Activated CD8-positive, alpha-beta T cell treated with anti-CD3 and anti-CD28 coated beads, Interleukin-2, amount 10 ng/mL, durations not matched to agents 7 days and 5 days (primary cell): Measurements from ENCODE around the gene PNMT. TPM values are rescaled to one million over a fixed set of nuclear protein-coding genes. Genes with fewer than 3 reads are reported as not detected.

Experiments
- ATAC-seq: fragments of 150-1000 bp; cut with Tn5 transposase; one replicate; pipeline ENCODE4 v1.10.0; 2021; ENCODE audit warnings: moderate library complexity
- CTCF ChIA-PET: fragments of 350-600 bp; sonication (Branson Sonifier 250); formaldehyde crosslinking; loops from one replicate; lab custom pipeline; 2021; ENCODE audit warnings: antibody characterized with exemption; lab: Charles Lee
- POLR2A ChIA-PET: fragments of 350-600 bp; sonication (Branson Sonifier 250); formaldehyde crosslinking; loops from one replicate; lab custom pipeline; 2021; ENCODE audit warnings: antibody characterized with exemption; lab: Charles Lee
- DNase-seq: peaks from one replicate; pipeline ENCODE4 v3.0.0-alpha.2; 2020
- H3K27ac Mint-ChIP-seq: one replicate; pipeline ENCODE4 v1.8.0; 2021; ENCODE audit warnings: mild to moderate bottlenecking, mixed read lengths
- H3K27me3 Mint-ChIP-seq: one replicate; pipeline ENCODE4 v1.8.0; 2021; ENCODE audit warnings: low read depth, mixed read lengths
- H3K36me3 Mint-ChIP-seq: one replicate; pipeline ENCODE4 v1.8.0; 2021; ENCODE audit warnings: low read depth, mixed read lengths
- H3K4me1 Mint-ChIP-seq: one replicate; pipeline ENCODE4 v1.8.0; 2021; ENCODE audit warnings: low read depth, mixed read lengths
- H3K4me3 Mint-ChIP-seq: one replicate; pipeline ENCODE4 v1.8.0; 2021; ENCODE audit warnings: mild to moderate bottlenecking, mixed read lengths
- H3K9me3 Mint-ChIP-seq: one replicate; pipeline ENCODE4 v1.8.0; 2022; ENCODE audit warnings: mixed read lengths; ENCODE audit not compliant: insufficient read depth
- total RNA-seq, 2 experiments: library from RNA; stranded (reverse); gene quantifications; one replicate each; pipeline ENCODE4 v1.2.3, GENCODE V29; 2021

PNMT gene
- not detected for total RNA-seq

GRCh38 chr17:39667945-39668924 is at the start of gene PNMT:
Gene PNMT (plus strand): TSS chr17:39668453. CDS start chr17:39668476, 23 bp downstream.
- DNase-seq (peak; percentile 78), ATAC-seq (peak; percentile 83)
- H3K4me3 Mint-ChIP-seq: peak within 1 kb of the TSS; percentile 26
- peaks cover 11% of the 10 kb centered on the region for H3K4me1 Mint-ChIP-seq
- H3K27ac Mint-ChIP-seq: no peak within 1 kb of the TSS
- ChIA-PET CTCF (interaction anchor here (0.5 to 13.7 kb wide), 23 partner anchors 8 to 226 kb away, joined by 3 to 195 read pairs (median 4); partner anchors contain the start of genes ERBB2, MIEN1, PGAP3 and STARD3), POLR2A (interaction anchor here (0.6 to 1.2 kb wide), 3 partner anchors 9 to 132 kb away, joined by 3 to 7 read pairs (median 5); no protein-coding TSS in a partner anchor)
- H3K27me3 Mint-ChIP-seq: peaks cover 29% of the 10 kb centered on the region
- no peaks in the 10 kb centered on the region for H3K36me3 Mint-ChIP-seq
- H3K9me3 Mint-ChIP-seq: no peaks in the 10 kb centered on the region

DNA sequence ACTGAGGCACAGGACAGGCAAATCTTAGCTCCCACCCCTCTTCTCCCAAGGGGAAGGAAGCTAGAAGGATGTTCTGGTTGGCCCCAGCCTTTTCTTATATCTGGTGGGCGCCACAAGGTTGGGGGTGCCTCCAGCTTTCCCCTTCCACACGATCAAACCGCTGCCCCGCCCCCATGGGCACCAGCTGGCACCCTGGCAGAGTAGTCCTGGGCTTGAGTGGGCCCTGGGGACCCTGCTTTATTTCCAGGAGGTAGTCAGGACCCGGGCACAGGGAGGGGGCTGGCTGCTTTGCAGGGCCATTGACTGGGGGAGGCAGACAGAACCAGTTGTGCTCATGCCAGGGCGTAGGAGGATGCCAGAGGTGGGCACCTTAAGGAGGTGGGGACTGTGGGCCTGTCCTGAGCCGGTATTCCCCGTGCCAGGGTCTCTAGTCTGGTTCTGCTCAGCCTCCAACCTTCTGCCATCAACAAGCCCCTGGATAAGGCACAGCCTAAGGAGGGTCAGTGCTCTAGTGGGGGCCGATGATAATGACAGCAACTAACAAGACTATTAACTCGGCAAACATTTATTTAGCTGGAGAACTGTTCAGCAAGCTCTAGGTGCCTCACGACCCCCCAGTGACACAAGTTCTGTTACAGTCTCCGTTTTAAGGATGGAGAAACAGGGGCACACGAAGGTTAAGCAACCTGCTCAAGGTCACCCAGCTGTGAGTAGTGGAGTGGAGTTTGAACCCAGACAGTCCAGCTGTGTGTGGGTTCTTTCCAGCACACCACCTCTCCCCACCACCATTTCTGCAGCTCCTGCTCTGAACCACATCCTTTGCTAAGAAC is 49.1 kb upstream of the PNMT start:
- ATAC-seq (no peak), DNase-seq (no peak)
- H3K9me3 Mint-ChIP-seq: no peaks in the 10 kb centered on the region
- H3K4me1 Mint-ChIP-seq: peaks cover 22% of the 10 kb centered on the region
- ChIA-PET CTCF (interaction anchor here (0.6 to 8.9 kb wide), 11 partner anchors 10 to 413 kb away, joined by 3 to 195 read pairs (median 4); partner anchors contain the start of genes MIEN1, PNMT, STARD3 and TCAP), POLR2A (interaction anchor here (1.0 to 1.3 kb wide), 2 partner anchors 52 to 111 kb away, joined by 3 read pairs; partner anchors contain the start of gene MIEN1)
- H3K27ac Mint-ChIP-seq: no peak overlapping the region
- peaks cover 36% of the 10 kb centered on the region for H3K27me3 Mint-ChIP-seq
- no peak overlapping the region for H3K4me3 Mint-ChIP-seq
- no peaks in the 10 kb centered on the region for H3K36me3 Mint-ChIP-seq

GRCh38 chr17:39619786-39620101 is 48.5 kb upstream of the PNMT start:
- H3K9me3 Mint-ChIP-seq: no peaks in the 10 kb centered on the region
- peaks cover 22% of the 10 kb centered on the region for H3K4me1 Mint-ChIP-seq
- peaks cover 36% of the 10 kb centered on the region for H3K27me3 Mint-ChIP-seq
- CTCF ChIA-PET: interaction anchor here (0.6 to 8.9 kb wide), 12 partner anchors 9 to 414 kb away, joined by 3 to 195 read pairs (median 4); partner anchors contain the start of genes MIEN1, PNMT, STARD3 and TCAP
- POLR2A ChIA-PET: interaction anchor here (1.0 to 1.3 kb wide), 2 partner anchors 52 to 110 kb away, joined by 3 read pairs; partner anchors contain the start of gene MIEN1
- H3K27ac Mint-ChIP-seq: no peak overlapping the region
- no peak for ATAC-seq
- no peak for DNase-seq
- no peaks in the 10 kb centered on the region for H3K36me3 Mint-ChIP-seq
- no peak overlapping the region for H3K4me3 Mint-ChIP-seq

GRCh38 chr17:39621523-39622379 is 46.5 kb upstream of the PNMT start:
- H3K27ac Mint-ChIP-seq: peak overlapping the region; percentile 79
- H3K9me3 Mint-ChIP-seq: no peaks in the 10 kb centered on the region
- CTCF ChIA-PET: interaction anchor here (0.5 to 8.9 kb wide), 78 partner anchors 9 to 597 kb away, joined by 3 to 195 read pairs (median 6); partner anchors contain the start of genes CDK12, IKZF3, MIEN1 and PGAP3
- ATAC-seq (peak; percentile 73), DNase-seq (peak; percentile 91)
- H3K4me1 Mint-ChIP-seq: peaks cover 27% of the 10 kb centered on the region
- POLR2A ChIA-PET: interaction anchor here (0.6 to 1.3 kb wide), 7 partner anchors 13 to 151 kb away, joined by 3 to 5 read pairs (median 3); partner anchors contain the start of gene MIEN1
- peaks cover 39% of the 10 kb centered on the region for H3K27me3 Mint-ChIP-seq
- H3K4me3 Mint-ChIP-seq: peak overlapping the region; percentile 62
- H3K36me3 Mint-ChIP-seq: no peaks in the 10 kb centered on the region

GRCh38 chr17:39622380-39623006 is 45.8 kb upstream of the PNMT start:
- H3K27me3 Mint-ChIP-seq: peaks cover 35% of the 10 kb centered on the region
- peak overlapping the region; percentile 79 for H3K27ac Mint-ChIP-seq
- H3K36me3 Mint-ChIP-seq: no peaks in the 10 kb centered on the region
- ChIA-PET CTCF (interaction anchor here (0.6 to 8.9 kb wide), 60 partner anchors 10 to 666 kb away, joined by 3 to 195 read pairs (median 8); partner anchors contain the start of genes CDK12, IKZF3, MIEN1 and PGAP3), POLR2A (interaction anchor here (1.0 to 1.3 kb wide), 4 partner anchors 12 to 151 kb away, joined by 3 to 5 read pairs (median 3); partner anchors contain the start of gene MIEN1)
- H3K4me3 Mint-ChIP-seq: peak overlapping the region; percentile 62
- DNase-seq: peak; percentile 44
- no peaks in the 10 kb centered on the region for H3K9me3 Mint-ChIP-seq
- ATAC-seq: peak; percentile 20
- H3K4me1 Mint-ChIP-seq: peaks cover 27% of the 10 kb centered on the region

- no peak overlapping the region for H3K4me3 Mint-ChIP-seq
- ChIA-PET CTCF (interaction anchor here (0.6 to 8.9 kb wide), 48 partner anchors 9 to 364 kb away, joined by 3 to 195 read pairs (median 4); partner anchors contain the start of genes CDK12, IKZF3, MIEN1 and PGAP3), POLR2A (interaction anchor here (1.0 kb wide), 1 partner anchor 44 kb away, joined by 4 read pairs; no protein-coding TSS in a partner anchor)
- H3K27me3 Mint-ChIP-seq: peaks cover 40% of the 10 kb centered on the region
- H3K4me1 Mint-ChIP-seq: peaks cover 27% of the 10 kb centered on the region
- peak; percentile 88 for DNase-seq
- no peaks in the 10 kb centered on the region for H3K9me3 Mint-ChIP-seq
- H3K27ac Mint-ChIP-seq: no peak overlapping the region
- H3K36me3 Mint-ChIP-seq: no peaks in the 10 kb centered on the region
- peak; percentile 76 for ATAC-seq
Measured at GRCh38 chr17:39623356-39623950, 44.8 kb upstream of the PNMT start.

DNA sequence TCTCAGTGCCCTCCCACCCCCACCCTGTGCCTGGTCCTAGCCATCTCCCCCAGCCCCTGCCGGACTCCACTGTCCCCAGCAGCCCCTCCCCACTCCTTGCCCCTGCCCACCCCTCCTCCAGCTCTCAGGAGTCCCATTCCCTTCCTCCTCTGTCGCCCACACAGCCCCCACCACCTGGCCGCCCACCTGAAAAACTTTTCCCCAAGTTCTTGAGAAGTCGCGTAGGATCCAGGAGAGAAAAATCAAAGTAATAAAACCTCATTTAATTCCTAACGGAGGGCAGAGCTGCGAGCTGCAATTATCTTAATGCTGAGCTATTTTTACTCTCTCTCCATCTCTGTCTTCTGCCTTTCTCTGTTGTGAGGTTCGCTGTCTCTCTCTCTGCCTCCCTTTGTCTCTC is 43.9 kb upstream of the PNMT start:
- no peak overlapping the region for H3K27ac Mint-ChIP-seq
- ATAC-seq (no peak), DNase-seq (no peak)
- peaks cover 44% of the 10 kb centered on the region for H3K27me3 Mint-ChIP-seq
- H3K4me1 Mint-ChIP-seq: peaks cover 27% of the 10 kb centered on the region
- H3K36me3 Mint-ChIP-seq: no peaks in the 10 kb centered on the region
- ChIA-PET CTCF (interaction anchor here (1.0 to 8.9 kb wide), 9 partner anchors 8 to 445 kb away, joined by 4 to 195 read pairs (median 18); partner anchors contain the start of genes PNMT and TCAP), POLR2A (interaction anchor here (1.3 to 1.4 kb wide), 2 partner anchors 80 to 105 kb away, joined by 3 read pairs; no protein-coding TSS in a partner anchor)
- no peak overlapping the region for H3K4me3 Mint-ChIP-seq
- H3K9me3 Mint-ChIP-seq: no peaks in the 10 kb centered on the region

DNA sequence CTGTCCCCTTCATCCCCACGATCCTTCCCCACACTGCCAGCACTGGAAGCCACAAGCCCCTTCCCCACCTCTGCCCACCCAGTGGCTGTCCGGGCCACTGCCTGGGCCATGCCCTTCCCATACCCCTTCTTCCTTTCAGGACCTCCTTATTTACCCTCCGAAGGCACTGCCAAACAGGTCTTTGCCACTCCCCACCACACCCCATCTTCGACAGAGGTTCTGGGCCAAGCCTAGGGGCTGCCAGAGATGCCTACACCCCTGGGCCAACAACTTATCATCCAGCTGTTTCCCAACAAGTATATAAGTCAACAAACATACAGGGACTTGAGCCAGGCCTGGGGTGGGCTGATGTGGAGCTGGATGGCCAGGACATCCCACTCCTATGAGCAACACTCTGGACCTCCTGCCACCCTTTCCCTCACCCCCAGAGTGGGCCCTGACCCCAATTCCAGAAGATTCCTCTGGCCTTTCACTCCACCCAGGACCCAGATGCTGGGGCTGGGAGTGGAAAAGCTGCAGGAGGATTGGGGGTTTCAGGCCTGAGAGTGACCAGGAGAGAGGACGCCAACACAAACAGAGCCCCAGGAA is 43.0 kb upstream of the PNMT start:
- H3K9me3 Mint-ChIP-seq: no peaks in the 10 kb centered on the region
- ChIA-PET CTCF (interaction anchor here (1.0 to 8.9 kb wide), 6 partner anchors 7 to 128 kb away, joined by 3 to 195 read pairs (median 130); partner anchors contain the start of genes PNMT and TCAP), POLR2A (interaction anchor here (0.6 to 1.4 kb wide), 4 partner anchors 79 to 1407 kb away, joined by 3 to 5 read pairs (median 3); no protein-coding TSS in a partner anchor)
- H3K27me3 Mint-ChIP-seq: peaks cover 45% of the 10 kb centered on the region
- no peak for DNase-seq
- ATAC-seq: no peak
- no peaks in the 10 kb centered on the region for H3K36me3 Mint-ChIP-seq
- H3K27ac Mint-ChIP-seq: no peak overlapping the region
- no peak overlapping the region for H3K4me3 Mint-ChIP-seq
- peaks cover 27% of the 10 kb centered on the region for H3K4me1 Mint-ChIP-seq
